ENCODE results near the gene ZGLP1.

The ZGLP1 gene

GRCh38 chr19:10274589-10274988, 35.0 kb downstream of the ZGLP1 start:
- DNase-seq = no peak

- DNase-seq = peak; percentile 40
Observed at GRCh38 chr19:10271543-10272086, 38.0 kb downstream of the ZGLP1 start.

GRCh38 chr19:10270616-10271394, 38.8 kb downstream of the ZGLP1 start, which contains the start of gene ICAM1:
Gene ICAM1 (plus strand): TSS chr19:10271120. CDS start chr19:10271160, 40 bp downstream.
- DNase-seq = peak; percentile 71

GRCh38 chr19:10270180-10270615, 39.4 kb downstream of the ZGLP1 start:
- DNase-seq = peak; percentile 65

- DNase-seq = peak; percentile 93
Observed at GRCh38 chr19:10269333-10270179, 40.1 kb downstream of the ZGLP1 start.

- DNase-seq = no peak
Observed at GRCh38 chr19:10268071-10268470, 41.5 kb downstream of the ZGLP1 start.

- DNase-seq = no peak
Observed at GRCh38 chr19:10266706-10267105, 42.9 kb downstream of the ZGLP1 start.

GRCh38 chr19:10262771-10263170, 46.8 kb downstream of the ZGLP1 start:
- DNase-seq = no peak

- no peak for DNase-seq
Observed at GRCh38 chr19:10260141-10260584, 49.5 kb downstream of the ZGLP1 start.

GRCh38 chr19:10259162-10259905, 50.3 kb downstream of the ZGLP1 start:
- DNase-seq = peak; percentile 82

- DNase-seq = no peak
Observed at GRCh38 chr19:10258080-10258710, 51.4 kb downstream of the ZGLP1 start.

- no peak for DNase-seq
Observed at GRCh38 chr19:10256970-10257615, 52.5 kb downstream of the ZGLP1 start.

- DNase-seq = no peak
Observed at GRCh38 chr19:10256551-10256950, 53.1 kb downstream of the ZGLP1 start.

- no peak for DNase-seq
Observed at GRCh38 chr19:10255358-10255757, 54.3 kb downstream of the ZGLP1 start.

Measured in activated T-cell treated with anti-CD3 and anti-CD28 coated beads, Interleukin-2, amount 50 U/mL, for 1 hour (primary cell).